Measurements from ENCODE around the gene KIF5A. TPM values are rescaled to one million over a fixed set of nuclear protein-coding genes. Genes with fewer than 3 reads are reported as not detected.

KIF5A gene
- total and polyA plus RNA-seq, 2 donors (not counting 3 experiments of a cell fraction or from before 2014, with no cell fraction given): 0.07 to 0.35 TPM

DNA sequence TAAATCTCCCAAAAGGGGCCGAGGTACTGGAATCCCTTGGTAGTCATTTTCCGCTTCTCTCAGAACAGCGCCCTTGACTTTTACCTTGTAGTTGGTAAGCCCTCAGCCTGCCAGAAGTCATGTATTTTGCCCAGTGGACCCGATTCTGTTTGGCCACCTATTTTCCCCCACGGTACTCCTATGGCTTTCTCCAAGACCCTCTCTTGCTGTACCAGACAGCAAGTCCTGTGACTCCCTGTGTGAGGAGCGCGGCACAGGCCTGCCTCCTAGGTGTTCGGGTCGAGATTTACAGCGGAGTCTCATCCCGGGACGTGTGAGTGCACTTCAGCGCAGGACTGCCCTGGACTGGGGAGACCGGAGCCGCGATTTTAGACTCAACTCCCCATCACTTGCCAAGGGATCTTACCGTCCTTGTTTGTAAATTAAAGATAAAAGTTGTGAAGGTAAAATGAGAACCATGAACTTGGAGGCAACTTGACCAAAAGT, 28.3 kb upstream of the KIF5A start:
- DNase-seq (ENCODE audit: low read depth, low spot score): no peak
- peak overlapping the region; percentile 70 for H3K27ac ChIP-seq (ENCODE audit: insufficient read depth, low read depth, low read length)
- no peak overlapping the region for H3K4me3 ChIP-seq (replicated peaks in 1 of 3; ENCODE audit: insufficient read depth in 1 of 3, low read depth in 1 of 3, low read length in 3 of 3)
- H4K20me1 ChIP-seq (replicated peaks; ENCODE audit: control insufficient read depth, extremely low read depth, insufficient read depth, low read length): no peaks in the 10 kb centered on the region
- intact Hi-C loops (cut with micrococcal nuclease): loop anchor here (5.0 kb wide), 1 partner anchor 34 kb away; the partner anchor contains the start of gene MARS1
- no peak for TF ChIP-seq GATA2 (IDR thresholded peaks at IDR 0.05; ENCODE audit: insufficient read depth, insufficient read length, low read depth, low read length)
- TF ChIP-seq, protein P1, sequence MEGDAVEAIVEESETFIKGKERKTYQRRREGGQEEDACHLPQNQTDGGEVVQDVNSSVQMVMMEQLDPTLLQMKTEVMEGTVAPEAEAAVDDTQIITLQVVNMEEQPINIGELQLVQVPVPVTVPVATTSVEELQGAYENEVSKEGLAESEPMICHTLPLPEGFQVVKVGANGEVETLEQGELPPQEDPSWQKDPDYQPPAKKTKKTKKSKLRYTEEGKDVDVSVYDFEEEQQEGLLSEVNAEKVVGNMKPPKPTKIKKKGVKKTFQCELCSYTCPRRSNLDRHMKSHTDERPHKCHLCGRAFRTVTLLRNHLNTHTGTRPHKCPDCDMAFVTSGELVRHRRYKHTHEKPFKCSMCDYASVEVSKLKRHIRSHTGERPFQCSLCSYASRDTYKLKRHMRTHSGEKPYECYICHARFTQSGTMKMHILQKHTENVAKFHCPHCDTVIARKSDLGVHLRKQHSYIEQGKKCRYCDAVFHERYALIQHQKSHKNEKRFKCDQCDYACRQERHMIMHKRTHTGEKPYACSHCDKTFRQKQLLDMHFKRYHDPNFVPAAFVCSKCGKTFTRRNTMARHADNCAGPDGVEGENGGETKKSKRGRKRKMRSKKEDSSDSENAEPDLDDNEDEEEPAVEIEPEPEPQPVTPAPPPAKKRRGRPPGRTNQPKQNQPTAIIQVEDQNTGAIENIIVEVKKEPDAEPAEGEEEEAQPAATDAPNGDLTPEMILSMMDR (IDR thresholded peaks at IDR 0.05; ENCODE audit: extremely low read depth in 1 of 2, insufficient read depth in 1 of 2, low read depth in 1 of 2, low read length in 2 of 2): no peak
- TF ChIP-seq MYC (IDR thresholded peaks at IDR 0.05; ENCODE audit: low read depth, low read length): no peak
- TF ChIP-seq POLR2AphosphoS5 (IDR thresholded peaks at IDR 0.05; ENCODE audit: insufficient read depth, low read depth, low read length): no peak
- no peak for TF ChIP-seq FOS (IDR thresholded peaks at IDR 0.05; ENCODE audit: borderline replicate concordance, insufficient read depth, low read length)
- no peak for TF ChIP-seq EZH2 (IDR thresholded peaks at IDR 0.05; ENCODE audit: borderline replicate concordance, low read depth, low read length, severe bottlenecking)
- TF ChIP-seq POLR2A (IDR thresholded peaks at IDR 0.05; ENCODE audit: low read depth, low read length): no peak
- TF ChIP-seq MAX (IDR thresholded peaks at IDR 0.05; ENCODE audit: insufficient read depth, insufficient read length): no peak
- no peak for TF ChIP-seq JUN (IDR thresholded peaks at IDR 0.05; ENCODE audit: borderline replicate concordance, insufficient read depth, insufficient read length, low read depth)
- dilution Hi-C loops (cut with MboI; ENCODE audit: extremely low pct_ligation_motif_present, low sequenced_read_pairs): no loop called here
- no peaks in the 10 kb centered on the region for H3K9me1 ChIP-seq (replicated peaks; ENCODE audit: control insufficient read depth, extremely low read depth, insufficient read depth, low read length)
- H3K79me2 ChIP-seq (ENCODE audit: control insufficient read depth, insufficient read depth, low read length): peaks cover 43% of the 10 kb centered on the region
- ChIA-PET POLR2A (no interaction called here), CTCF (interaction anchor here (1.2 kb wide), 1 partner anchor 63 kb away, joined by 5 read pairs; no protein-coding TSS in a partner anchor)
- H3K9me3 ChIP-seq (replicated peaks; ENCODE audit: control insufficient read depth, insufficient read depth, low read length): no peaks in the 10 kb centered on the region
- peak overlapping the region; percentile 44 for H3K9ac ChIP-seq (replicated peaks; ENCODE audit: extremely low read depth, insufficient read depth, low read length)
- H3K27me3 ChIP-seq (ENCODE audit: control insufficient read depth in 2 of 2, insufficient read depth in 2 of 2, low read length in 2 of 2): no peaks in the 10 kb centered on the region
- FAIRE-seq: no peak
- peaks cover 3 to 23% of the 10 kb centered on the region in 2 experiments for H3K36me3 ChIP-seq (ENCODE audit: control insufficient read depth in 2 of 2, extremely low read depth in 1 of 2, insufficient read depth in 2 of 2, low read length in 2 of 2)
- BruUV-seq (replicated peaks): no TSS peak
- peak overlapping the region; percentile 44 for H3K4me2 ChIP-seq (ENCODE audit: insufficient read depth, low read length)
- H2AFZ ChIP-seq (ENCODE audit: low read depth, low read length): peak overlapping the region; percentile 6
- H3K4me1 ChIP-seq (ENCODE audit: control insufficient read depth, extremely low read depth, insufficient read depth, low read length): peaks cover 47% of the 10 kb centered on the region

Measured in endothelial cell of umbilical vein (primary cell).